GM12874 (cell line): ENCODE results near the gene LUC7L2.

Source experiments
- TF ChIP-seq, protein P1 (sequence below): IDR thresholded peaks from 2 replicates; pipeline ENCODE4 v1.5.1; 2011; ENCODE audit warnings: low read depth, mild to moderate bottlenecking, control low read depth, low read length, moderate library complexity; ENCODE audit not compliant: insufficient read depth

LUC7L2 gene

DNA sequence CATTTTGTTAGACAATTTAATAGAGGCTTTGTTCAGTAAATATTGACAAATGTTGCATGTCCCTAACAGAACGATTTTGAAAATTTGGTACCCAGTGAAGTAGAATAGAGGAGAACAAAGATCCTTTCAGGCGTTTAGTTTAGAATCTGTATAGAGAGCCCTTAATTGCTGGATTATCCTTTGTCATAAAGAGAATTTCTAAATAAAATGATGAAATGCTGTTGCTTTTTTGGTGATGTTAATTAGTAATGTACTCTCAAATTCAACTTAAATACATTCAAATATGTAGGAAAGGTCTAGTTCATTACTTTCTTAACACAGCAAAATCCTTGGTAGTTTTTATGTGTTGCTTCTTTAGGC is 1.2 kb downstream of the LUC7L2 start:
- TF ChIP-seq, protein P1, sequence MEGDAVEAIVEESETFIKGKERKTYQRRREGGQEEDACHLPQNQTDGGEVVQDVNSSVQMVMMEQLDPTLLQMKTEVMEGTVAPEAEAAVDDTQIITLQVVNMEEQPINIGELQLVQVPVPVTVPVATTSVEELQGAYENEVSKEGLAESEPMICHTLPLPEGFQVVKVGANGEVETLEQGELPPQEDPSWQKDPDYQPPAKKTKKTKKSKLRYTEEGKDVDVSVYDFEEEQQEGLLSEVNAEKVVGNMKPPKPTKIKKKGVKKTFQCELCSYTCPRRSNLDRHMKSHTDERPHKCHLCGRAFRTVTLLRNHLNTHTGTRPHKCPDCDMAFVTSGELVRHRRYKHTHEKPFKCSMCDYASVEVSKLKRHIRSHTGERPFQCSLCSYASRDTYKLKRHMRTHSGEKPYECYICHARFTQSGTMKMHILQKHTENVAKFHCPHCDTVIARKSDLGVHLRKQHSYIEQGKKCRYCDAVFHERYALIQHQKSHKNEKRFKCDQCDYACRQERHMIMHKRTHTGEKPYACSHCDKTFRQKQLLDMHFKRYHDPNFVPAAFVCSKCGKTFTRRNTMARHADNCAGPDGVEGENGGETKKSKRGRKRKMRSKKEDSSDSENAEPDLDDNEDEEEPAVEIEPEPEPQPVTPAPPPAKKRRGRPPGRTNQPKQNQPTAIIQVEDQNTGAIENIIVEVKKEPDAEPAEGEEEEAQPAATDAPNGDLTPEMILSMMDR: no peak

DNA sequence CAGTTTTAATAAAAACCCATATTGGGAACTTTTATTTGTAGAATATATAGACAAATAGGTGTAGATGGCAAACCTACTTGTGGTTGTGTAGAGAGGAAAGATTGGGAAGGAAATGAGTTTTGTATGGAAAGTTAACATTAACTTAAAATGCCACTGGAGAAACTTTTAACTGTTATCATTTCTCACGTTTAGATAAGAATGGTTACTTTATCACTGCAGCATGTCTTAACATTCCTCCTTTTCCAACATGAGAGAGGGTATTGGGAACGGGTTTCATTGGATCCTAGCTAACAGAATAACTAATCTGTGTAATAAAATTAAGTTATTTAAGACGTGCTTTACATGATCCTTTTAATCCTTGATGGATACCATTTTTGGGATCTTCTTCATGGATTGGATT is 1.8 kb downstream of the LUC7L2 start:
- TF ChIP-seq, protein P1: no peak

DNA sequence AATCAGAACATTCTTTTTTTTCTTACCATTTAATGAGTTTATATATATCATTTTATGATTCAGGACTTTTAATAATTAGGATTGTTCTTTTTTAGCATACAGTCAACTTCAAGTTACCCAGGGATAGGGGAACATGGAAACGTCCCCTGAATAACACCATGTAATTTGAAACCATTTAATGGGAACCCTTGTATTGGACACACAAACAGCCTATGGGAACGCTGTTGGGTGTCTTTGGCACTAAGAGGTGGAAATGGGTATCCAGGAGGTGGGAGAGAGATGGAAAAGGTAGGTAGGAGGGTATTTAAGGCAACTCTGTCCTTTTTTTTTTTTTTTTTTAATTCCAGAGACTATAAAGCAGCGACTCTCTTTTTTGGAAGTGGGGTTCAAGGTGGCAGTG is 2.6 kb downstream of the LUC7L2 start:
- TF ChIP-seq, protein P1: no peak

DNA sequence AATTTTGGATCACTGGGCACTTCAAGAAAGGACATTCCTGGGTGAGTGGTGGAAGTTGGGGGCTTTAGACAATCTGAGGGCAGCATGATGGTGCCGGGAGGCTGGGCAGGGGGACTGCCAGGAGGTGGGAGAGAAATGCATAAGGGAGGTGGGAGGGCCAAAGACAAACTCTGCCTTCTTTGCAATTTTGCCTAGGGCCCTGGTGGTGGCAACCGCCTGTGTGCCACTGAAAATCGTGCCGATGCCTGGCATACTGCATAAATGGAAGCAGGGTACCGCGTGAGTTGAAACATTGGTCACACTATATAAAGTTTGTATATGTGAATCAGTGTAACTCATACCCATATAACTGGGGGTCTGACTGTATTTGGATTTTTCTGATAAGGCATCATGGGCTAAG is 3.3 kb downstream of the LUC7L2 start:
- TF ChIP-seq, protein P1: no peak

DNA sequence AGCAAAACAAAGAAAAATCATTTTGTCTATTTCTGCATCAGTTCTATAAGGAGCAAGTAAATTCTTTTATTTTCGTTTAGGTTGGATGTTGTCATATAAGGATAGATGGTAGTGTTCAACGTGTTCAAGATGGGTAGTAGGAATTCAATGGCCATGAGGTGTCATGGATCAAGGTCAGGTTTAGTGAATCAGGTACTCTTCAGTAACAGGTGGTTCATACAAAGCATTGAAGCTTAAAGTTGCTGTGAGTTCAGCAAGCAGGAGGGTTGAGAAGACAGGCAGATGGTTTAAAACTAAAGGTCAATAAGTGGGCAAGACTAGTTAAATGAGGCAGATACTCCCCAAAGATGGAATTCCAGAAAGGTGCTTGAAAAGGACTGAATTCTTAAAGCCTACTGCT is 5.6 kb downstream of the LUC7L2 start:
- TF ChIP-seq, protein P1: no peak

DNA sequence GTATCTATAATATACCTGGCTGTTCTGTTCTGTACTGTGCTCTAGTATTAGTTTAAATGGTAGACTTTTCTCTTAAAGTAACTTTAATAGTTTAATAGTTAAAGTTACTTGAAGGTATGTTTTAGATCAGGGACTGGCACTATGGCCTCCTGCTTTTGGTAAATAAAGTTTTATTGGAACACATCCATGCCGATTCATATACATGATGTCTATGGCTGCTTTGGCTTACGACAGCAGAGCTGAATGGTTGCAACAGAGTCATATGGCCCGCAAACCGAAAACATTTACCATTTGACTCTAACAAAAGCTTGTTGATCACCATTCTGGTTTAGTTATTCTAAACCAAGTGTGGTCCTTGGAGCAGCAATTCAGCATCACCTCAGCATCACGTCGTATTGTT is 6.7 kb downstream of the LUC7L2 start:
- TF ChIP-seq, protein P1: no peak

DNA sequence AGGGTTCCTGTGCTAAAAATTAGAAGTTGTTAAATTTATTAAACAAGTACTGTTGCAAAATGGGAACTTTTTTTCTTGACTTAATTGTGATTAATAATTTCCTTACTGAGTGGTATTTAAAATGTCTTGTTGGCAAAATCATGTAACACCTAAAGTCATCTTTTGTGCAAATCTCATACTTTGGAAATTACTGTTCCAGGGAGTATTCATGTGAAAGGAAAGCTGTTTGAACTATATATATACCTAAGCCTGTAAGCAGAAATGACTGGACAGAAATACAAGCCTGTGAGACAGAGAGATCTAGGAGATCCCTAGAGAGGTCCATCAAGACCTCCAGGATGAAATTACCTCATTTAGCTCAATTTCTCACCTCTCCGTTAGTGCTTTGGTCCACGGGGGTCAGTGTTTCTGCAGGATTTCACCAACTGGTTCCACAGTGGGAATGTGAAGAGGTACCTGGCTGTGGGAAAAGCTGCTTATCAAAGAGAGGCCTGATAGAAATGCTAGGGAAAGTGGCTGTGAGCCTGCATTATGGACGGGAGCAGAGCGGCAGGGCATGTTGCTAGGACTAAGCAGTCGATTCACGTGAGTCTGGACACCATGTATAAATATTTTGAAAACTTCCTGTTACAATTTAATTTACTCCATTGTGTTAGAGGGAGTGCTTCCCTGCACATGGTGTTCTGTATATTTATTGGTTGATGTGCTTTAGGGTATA is 7.9 kb downstream of the LUC7L2 start:
- TF ChIP-seq, protein P1: no peak
